Thyroid gland (tissue), 4 donors: ENCODE results near the gene EMID1.

Experiments
- CTCF ChIP-seq, 6 experiments: fragments of 200-600 bp in 3 of 6; fragments of 450-650 bp in 3 of 6; sonication (generic) in 3 of 6; IDR thresholded peaks; one replicate each; pipeline ENCODE4 v1.5.1; 2016 to 2019; ENCODE audit warnings: antibody characterized with exemption in 6 of 6, mild to moderate bottlenecking in 2 of 6, inconsistent platforms in 1 of 6, moderate library complexity in 1 of 6
- POLR2A ChIP-seq, 2 donors: fragments of 450-650 bp; IDR thresholded peaks; one replicate each; pipeline ENCODE4 v1.6.1; 2017; ENCODE audit warnings: antibody characterized with exemption in 2 of 2, mild to moderate bottlenecking in 2 of 2, moderate library complexity in 1 of 2

- TF ChIP-seq CTCF (IDR thresholded peaks at IDR 0.05) (no peak), POLR2A (IDR thresholded peaks at IDR 0.05) (no peak)
Observed at GRCh38 chr22:29275819-29276565, 70.3 kb downstream of the EMID1 start.
